C4-2B (cell line): ENCODE measurements around the gene KCNH6.

Source experiments
- H3K27ac ChIP-seq: fragments of 450-650 bp; 2 replicates; pipeline ENCODE4 v1.5.1; 2017
- ZFX ChIP-seq: fragments of 450-650 bp; IDR thresholded peaks from 2 replicates; pipeline ENCODE4 v1.6.1; 2017
- TF ChIP-seq, protein P1 (sequence below): fragments of 450-650 bp; conservative IDR thresholded peaks from 2 replicates; pipeline ENCODE4 v1.5.1; 2017; ENCODE audit warnings: mild to moderate bottlenecking

Gene KCNH6

GRCh38 chr17:63495491-63495890 lies 27.7 kb upstream of the KCNH6 start:
- TF ChIP-seq ZFX = no peak
- TF ChIP-seq, protein P1, sequence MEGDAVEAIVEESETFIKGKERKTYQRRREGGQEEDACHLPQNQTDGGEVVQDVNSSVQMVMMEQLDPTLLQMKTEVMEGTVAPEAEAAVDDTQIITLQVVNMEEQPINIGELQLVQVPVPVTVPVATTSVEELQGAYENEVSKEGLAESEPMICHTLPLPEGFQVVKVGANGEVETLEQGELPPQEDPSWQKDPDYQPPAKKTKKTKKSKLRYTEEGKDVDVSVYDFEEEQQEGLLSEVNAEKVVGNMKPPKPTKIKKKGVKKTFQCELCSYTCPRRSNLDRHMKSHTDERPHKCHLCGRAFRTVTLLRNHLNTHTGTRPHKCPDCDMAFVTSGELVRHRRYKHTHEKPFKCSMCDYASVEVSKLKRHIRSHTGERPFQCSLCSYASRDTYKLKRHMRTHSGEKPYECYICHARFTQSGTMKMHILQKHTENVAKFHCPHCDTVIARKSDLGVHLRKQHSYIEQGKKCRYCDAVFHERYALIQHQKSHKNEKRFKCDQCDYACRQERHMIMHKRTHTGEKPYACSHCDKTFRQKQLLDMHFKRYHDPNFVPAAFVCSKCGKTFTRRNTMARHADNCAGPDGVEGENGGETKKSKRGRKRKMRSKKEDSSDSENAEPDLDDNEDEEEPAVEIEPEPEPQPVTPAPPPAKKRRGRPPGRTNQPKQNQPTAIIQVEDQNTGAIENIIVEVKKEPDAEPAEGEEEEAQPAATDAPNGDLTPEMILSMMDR = no peak
- no peak overlapping the region for H3K27ac ChIP-seq

DNA sequence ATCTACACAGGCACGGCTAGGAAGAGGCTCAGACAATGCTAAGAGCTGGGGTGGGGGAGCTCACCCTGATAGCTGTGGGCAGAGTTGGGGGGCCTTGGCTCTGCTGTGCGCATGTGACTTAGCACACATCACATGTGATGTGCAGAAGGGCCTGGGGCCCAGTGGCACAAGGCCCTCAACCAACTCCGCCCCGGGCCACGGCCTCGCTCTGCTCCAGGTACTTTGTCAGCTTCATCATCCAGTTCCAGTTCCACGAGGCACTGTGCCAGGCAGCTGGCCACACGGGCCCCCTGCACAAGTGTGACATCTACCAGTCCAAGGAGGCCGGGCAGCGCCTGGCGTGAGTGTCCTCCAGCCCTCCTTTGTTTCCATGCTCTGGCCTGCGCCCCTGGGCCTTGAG lies 27.0 kb upstream of the KCNH6 start:
- H3K27ac ChIP-seq = no peak overlapping the region
- no peak for TF ChIP-seq ZFX
- TF ChIP-seq, protein P1 = no peak

GRCh38 chr17:63496663-63497400 lies 26.3 kb upstream of the KCNH6 start:
- no peak overlapping the region for H3K27ac ChIP-seq
- TF ChIP-seq ZFX = no peak
- TF ChIP-seq, protein P1 = no peak

GRCh38 chr17:63497708-63498483 lies 25.3 kb upstream of the KCNH6 start:
- H3K27ac ChIP-seq = no peak overlapping the region
- TF ChIP-seq ZFX = no peak
- TF ChIP-seq, protein P1 = no peak; the same call in 1 of the 2 replicates

DNA sequence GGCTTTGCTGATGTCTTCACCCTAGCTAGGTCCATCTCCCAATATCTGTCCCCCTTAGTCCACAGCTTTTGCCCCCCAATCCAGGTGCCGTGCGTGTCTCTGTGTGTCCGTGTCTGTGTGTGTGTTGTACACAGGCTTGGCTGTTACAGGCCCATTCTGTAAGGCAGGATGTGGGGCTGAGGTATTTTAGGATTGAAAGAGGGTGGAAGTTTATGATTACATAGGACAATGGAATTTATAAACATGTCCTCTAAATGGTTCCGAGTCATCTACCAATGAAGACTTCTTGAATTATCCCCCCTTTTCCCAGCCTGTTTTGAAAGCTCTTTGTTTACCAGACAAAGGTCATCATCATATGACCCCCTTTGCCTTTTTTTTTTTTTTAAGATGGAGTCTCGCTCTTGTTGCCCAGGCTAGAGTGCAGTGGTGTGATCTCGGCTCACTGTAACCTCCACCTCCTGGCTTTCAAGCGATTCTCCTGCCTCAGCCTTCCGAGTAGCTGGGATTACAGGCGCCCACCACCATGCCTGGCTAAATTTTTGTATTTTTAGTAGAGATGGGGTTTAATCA lies 24.4 kb upstream of the KCNH6 start:
- TF ChIP-seq ZFX = no peak
- TF ChIP-seq, protein P1 = no peak
- no peak overlapping the region for H3K27ac ChIP-seq

- TF ChIP-seq, protein P1 = no peak
- TF ChIP-seq ZFX = no peak
- H3K27ac ChIP-seq = no peak overlapping the region
These were observed 22.4 kb upstream of the KCNH6 start for GRCh38 chr17:63500543-63501390.
